Nucleus accumbens (tissue), 56 donors: Measurements from ENCODE around the gene SEMA4C.

Source experiments
- DNase-seq, 56 donors: peaks; one replicate each; lab custom pipeline; 2025; lab: John Stamatoyannopoulos, UW

Gene SEMA4C

GRCh38 chr2:96828436-96828835 lies 41.4 kb downstream of the SEMA4C start:
- DNase-seq, result no peak

- DNase-seq, result no peak
Measured at GRCh38 chr2:96826546-96827278, 43.2 kb downstream of the SEMA4C start.

GRCh38 chr2:96825057-96825456 lies 44.8 kb downstream of the SEMA4C start:
- DNase-seq, result no peak

GRCh38 chr2:96824079-96824870 lies 45.6 kb downstream of the SEMA4C start:
- DNase-seq, result no peak

GRCh38 chr2:96823198-96823597 lies 46.7 kb downstream of the SEMA4C start:
- DNase-seq, result no peak

- no peak for DNase-seq
Measured at GRCh38 chr2:96822786-96823185, 47.1 kb downstream of the SEMA4C start.

- no peak for DNase-seq
Measured at GRCh38 chr2:96821113-96821675, 48.7 kb downstream of the SEMA4C start.

GRCh38 chr2:96819876-96820511 lies 49.9 kb downstream of the SEMA4C start:
- no peak for DNase-seq

- DNase-seq, result no peak
Measured at GRCh38 chr2:96819128-96819875, 50.6 kb downstream of the SEMA4C start.

- no peak for DNase-seq
Measured at GRCh38 chr2:96817882-96818281, 52.0 kb downstream of the SEMA4C start.

- peak in 2 of 56 donors; percentile 44 to 54 for DNase-seq
Measured at GRCh38 chr2:96816836-96817702, 52.8 kb downstream of the SEMA4C start.

- peak in 55 of 56 donors; percentile 76 to 98 (median 93) for DNase-seq
Measured at GRCh38 chr2:96816127-96816835, 53.6 kb downstream of the SEMA4C start, which contains the start of gene CNNM3. Gene CNNM3 (plus strand): TSS chr2:96816268. CDS start chr2:96816278, 10 bp downstream.

GRCh38 chr2:96815326-96816126 lies 54.4 kb downstream of the SEMA4C start:
- peak in 13 of 56 donors; percentile 39 to 64 (median 52) for DNase-seq

- no peak for DNase-seq
Measured at GRCh38 chr2:96813656-96814055, 56.2 kb downstream of the SEMA4C start.

- no peak for DNase-seq
Measured at GRCh38 chr2:96811917-96812316, 58.0 kb downstream of the SEMA4C start.

- no peak for DNase-seq
Measured at GRCh38 chr2:96810783-96811192, 59.1 kb downstream of the SEMA4C start.

GRCh38 chr2:96809951-96810782 lies 59.7 kb downstream of the SEMA4C start:
- peak in 8 of 56 donors; percentile 8 to 48 (median 24) for DNase-seq
